Fibroblast of lung (primary cell): Measurements from ENCODE around the gene PTOV1. TPM values are rescaled to one million over a fixed set of nuclear protein-coding genes. Genes with fewer than 3 reads are reported as not detected.

ENCODE experiments used
- DNase-seq, 2 donors: peaks; one replicate each; pipeline versions ENCODE4 v3.0.0 to v3.0.0-alpha.2; 2010; ENCODE audit warnings: low read depth in 2 of 2
- H2AFZ ChIP-seq: 2 replicates; pipeline ENCODE4 v1.5.1; 2012; ENCODE audit warnings: low read length, control low read depth, inconsistent platforms
- H3K27ac ChIP-seq: 2 replicates; pipeline ENCODE4 v1.5.1; 2011; ENCODE audit warnings: low read length, control low read depth; ENCODE audit not compliant: insufficient read depth
- H3K27me3 ChIP-seq: 2 replicates; pipeline ENCODE4 v1.5.1; 2011; ENCODE audit warnings: mild to moderate bottlenecking, low read length; ENCODE audit not compliant: control insufficient read depth, insufficient read depth
- H3K36me3 ChIP-seq: 2 replicates; pipeline ENCODE4 v1.5.1; 2011; ENCODE audit warnings: low read length; ENCODE audit not compliant: control insufficient read depth, insufficient read depth
- H3K4me1 ChIP-seq: 2 replicates; pipeline ENCODE4 v1.5.1; 2011; ENCODE audit warnings: low read length; ENCODE audit not compliant: control insufficient read depth, insufficient read depth; ENCODE audit errors: extremely low read depth
- H3K4me2 ChIP-seq: 2 replicates; pipeline ENCODE4 v1.5.1; 2011; ENCODE audit warnings: low read length, control low read depth; ENCODE audit not compliant: insufficient read depth; ENCODE audit errors: extremely low read depth
- H3K4me3 ChIP-seq, 4 experiments: fragments of 200-600 bp in 1 of 4; sonication (generic) in 1 of 4; replicated peaks in 1 of 4; 2 replicates each; pipeline ENCODE4 v1.5.1; 2011 to 2016; ENCODE audit warnings: low read length in 4 of 4, low read depth in 3 of 4, mild to moderate bottlenecking in 3 of 4, control low read depth in 2 of 4, inconsistent platforms in 1 of 4, mixed read lengths in 1 of 4; ENCODE audit not compliant: insufficient read depth in 1 of 4; ENCODE audit errors: control extremely low read depth in 1 of 4
- H3K79me2 ChIP-seq: 2 replicates; pipeline ENCODE4 v1.5.1; 2012; ENCODE audit warnings: mild to moderate bottlenecking, low read length, inconsistent platforms; ENCODE audit not compliant: control insufficient read depth, insufficient read depth
- H3K9ac ChIP-seq: 2 replicates; pipeline ENCODE4 v1.5.1; 2011; ENCODE audit warnings: mild to moderate bottlenecking, low read length, control low read depth; ENCODE audit not compliant: insufficient read depth
- H3K9me3 ChIP-seq: 2 replicates; pipeline ENCODE4 v1.5.1; 2012; ENCODE audit warnings: low read depth, low read length; ENCODE audit not compliant: control insufficient read depth, insufficient read depth
- H4K20me1 ChIP-seq: 2 replicates; pipeline ENCODE4 v1.5.1; 2011; ENCODE audit warnings: low read length; ENCODE audit not compliant: control insufficient read depth, insufficient read depth; ENCODE audit errors: extremely low read depth
- EZH2 ChIP-seq: IDR thresholded peaks from 2 replicates; pipeline ENCODE4 v1.5.1; 2012; ENCODE audit warnings: low read length, control low read depth, mild to moderate bottlenecking; ENCODE audit errors: missing control alignments
- polyA plus RNA-seq, 2 donors: library from polyadenylated mRNA; depleted of rRNA in 1 of 2; stranded (reverse) in 1 of 2; unstranded in 1 of 2; fragments of >200 nt; gene quantifications; 2 replicates each; pipeline ENCODE4 v1.2.1, GENCODE V29; 2011 to 2012; ENCODE audit warnings: missing spikeins in 1 of 2
- total RNA-seq: library from RNA; depleted of rRNA; stranded (reverse); fragments of >200 nt; gene quantifications from 2 replicates; pipeline ENCODE4 v1.2.1, GENCODE V29; 2014
- TF ChIP-seq, protein P1 (sequence below), 2 donors: IDR thresholded peaks in 1 of 2; conservative IDR thresholded peaks in 1 of 2; 1 replicate in 1 of 2; 2 replicates in 1 of 2; pipeline ENCODE4 v1.5.1; 2011 to 2012; ENCODE audit warnings: low read length in 2 of 2, control low read depth in 1 of 2, inconsistent platforms in 1 of 2, low read depth in 1 of 2, mild to moderate bottlenecking in 1 of 2

Gene PTOV1
- total and polyA plus RNA-seq, 2 donors (not counting 1 experiment from before 2014, with no cell fraction given), result 41.1 to 56.0 TPM

DNA sequence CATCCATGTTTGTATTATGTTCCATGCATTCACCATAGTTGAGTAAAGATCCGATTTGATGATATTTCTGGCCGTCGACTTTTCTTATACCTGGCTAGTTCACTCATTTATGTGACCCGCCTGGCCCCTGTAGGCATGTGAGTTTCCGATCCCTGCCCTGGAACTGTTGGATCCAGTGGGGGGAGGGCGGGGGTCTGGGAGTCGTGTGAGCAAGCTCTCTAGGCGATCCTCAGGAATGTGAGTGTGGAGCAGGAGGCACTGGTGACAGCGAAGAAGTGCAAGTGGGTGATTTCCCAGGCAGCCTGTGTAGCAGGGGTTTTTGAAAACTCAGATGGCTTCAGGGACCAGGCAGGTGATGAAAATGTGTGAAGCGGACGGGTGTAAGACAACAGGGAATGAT, 10.6 kb upstream of the PTOV1 start:
- no peaks in the 10 kb centered on the region for H3K79me2 ChIP-seq
- peaks cover 9% of the 10 kb centered on the region for H3K36me3 ChIP-seq
- H3K4me2 ChIP-seq, result no peak overlapping the region
- H3K9me3 ChIP-seq, result no peaks in the 10 kb centered on the region
- H3K27me3 ChIP-seq, result no peaks in the 10 kb centered on the region
- no peak overlapping the region for H3K9ac ChIP-seq
- H4K20me1 ChIP-seq, result no peaks in the 10 kb centered on the region
- no peak overlapping the region for H2AFZ ChIP-seq
- no peak for DNase-seq
- no peaks in the 10 kb centered on the region for H3K4me1 ChIP-seq
- no peak for TF ChIP-seq EZH2
- TF ChIP-seq, protein P1, sequence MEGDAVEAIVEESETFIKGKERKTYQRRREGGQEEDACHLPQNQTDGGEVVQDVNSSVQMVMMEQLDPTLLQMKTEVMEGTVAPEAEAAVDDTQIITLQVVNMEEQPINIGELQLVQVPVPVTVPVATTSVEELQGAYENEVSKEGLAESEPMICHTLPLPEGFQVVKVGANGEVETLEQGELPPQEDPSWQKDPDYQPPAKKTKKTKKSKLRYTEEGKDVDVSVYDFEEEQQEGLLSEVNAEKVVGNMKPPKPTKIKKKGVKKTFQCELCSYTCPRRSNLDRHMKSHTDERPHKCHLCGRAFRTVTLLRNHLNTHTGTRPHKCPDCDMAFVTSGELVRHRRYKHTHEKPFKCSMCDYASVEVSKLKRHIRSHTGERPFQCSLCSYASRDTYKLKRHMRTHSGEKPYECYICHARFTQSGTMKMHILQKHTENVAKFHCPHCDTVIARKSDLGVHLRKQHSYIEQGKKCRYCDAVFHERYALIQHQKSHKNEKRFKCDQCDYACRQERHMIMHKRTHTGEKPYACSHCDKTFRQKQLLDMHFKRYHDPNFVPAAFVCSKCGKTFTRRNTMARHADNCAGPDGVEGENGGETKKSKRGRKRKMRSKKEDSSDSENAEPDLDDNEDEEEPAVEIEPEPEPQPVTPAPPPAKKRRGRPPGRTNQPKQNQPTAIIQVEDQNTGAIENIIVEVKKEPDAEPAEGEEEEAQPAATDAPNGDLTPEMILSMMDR (conservative IDR thresholded peaks at IDR 0.05 in 1 of 2, IDR thresholded peaks at IDR 0.05 in 1 of 2; ENCODE audit: low read depth in 1 of 2, low read length in 2 of 2), result no peak
- H3K4me3 ChIP-seq, result no peak overlapping the region
- H3K27ac ChIP-seq, result no peak overlapping the region

DNA sequence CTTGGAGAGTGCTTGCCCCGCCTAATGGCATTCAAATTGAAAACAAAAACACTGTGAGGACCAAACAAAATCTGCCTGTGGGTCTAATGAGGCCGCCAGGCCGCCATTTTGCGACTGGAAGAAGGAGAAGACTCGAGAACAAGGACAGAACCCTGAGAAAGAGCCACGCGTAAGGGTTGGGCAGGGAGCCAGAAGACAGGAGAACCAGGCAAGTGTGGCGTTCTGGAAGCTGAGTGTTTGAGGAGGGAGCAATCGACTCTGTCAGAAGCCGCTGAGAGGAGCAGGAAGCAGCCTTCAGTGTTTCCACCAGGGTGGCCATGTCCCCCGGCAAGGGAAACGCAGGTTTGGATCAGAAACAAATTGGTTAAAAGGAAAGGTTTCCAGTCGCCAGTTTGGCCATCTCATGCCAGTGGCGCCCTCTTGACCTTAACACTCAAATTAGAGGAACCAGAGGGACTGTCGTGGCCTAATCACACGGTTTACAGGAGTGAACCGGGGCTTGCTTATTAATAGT, 10.2 kb upstream of the PTOV1 start:
- H3K27me3 ChIP-seq, result no peaks in the 10 kb centered on the region
- H4K20me1 ChIP-seq, result no peaks in the 10 kb centered on the region
- H2AFZ ChIP-seq, result no peak overlapping the region
- H3K79me2 ChIP-seq, result no peaks in the 10 kb centered on the region
- H3K4me1 ChIP-seq, result no peaks in the 10 kb centered on the region
- H3K4me2 ChIP-seq, result no peak overlapping the region
- H3K36me3 ChIP-seq, result peaks cover 9% of the 10 kb centered on the region
- H3K9me3 ChIP-seq, result no peaks in the 10 kb centered on the region
- no peak overlapping the region for H3K4me3 ChIP-seq
- H3K27ac ChIP-seq, result no peak overlapping the region
- DNase-seq, result no peak
- TF ChIP-seq, protein P1 (conservative IDR thresholded peaks at IDR 0.05 in 1 of 2, IDR thresholded peaks at IDR 0.05 in 1 of 2; ENCODE audit: low read depth in 1 of 2, low read length in 2 of 2), result no peak
- no peak for TF ChIP-seq EZH2
- no peak overlapping the region for H3K9ac ChIP-seq

DNA sequence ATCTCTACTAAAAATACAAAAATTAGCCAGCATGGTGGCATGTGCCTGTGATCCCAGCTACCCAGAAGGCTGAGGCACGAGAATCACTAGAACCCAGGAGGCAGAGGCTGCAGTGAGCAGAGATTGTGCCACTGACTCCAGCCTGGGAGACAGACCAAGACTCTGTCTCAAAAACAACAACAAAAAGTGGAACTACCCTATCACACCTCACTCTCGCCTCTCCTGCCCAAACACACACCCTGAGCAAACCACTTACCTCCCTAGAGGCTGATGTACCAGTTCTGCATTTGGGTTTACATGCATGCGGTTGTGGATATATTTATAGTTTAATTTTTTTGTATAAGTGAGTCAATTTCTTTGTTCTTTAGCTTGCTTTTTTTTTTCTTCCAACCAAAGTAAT, 7.7 kb upstream of the PTOV1 start:
- no peak overlapping the region for H3K9ac ChIP-seq
- peaks cover 2% of the 10 kb centered on the region for H3K36me3 ChIP-seq
- H4K20me1 ChIP-seq, result no peaks in the 10 kb centered on the region
- no peak overlapping the region for H3K4me2 ChIP-seq
- no peak overlapping the region for H2AFZ ChIP-seq
- no peaks in the 10 kb centered on the region for H3K27me3 ChIP-seq
- no peaks in the 10 kb centered on the region for H3K4me1 ChIP-seq
- no peaks in the 10 kb centered on the region for H3K9me3 ChIP-seq
- DNase-seq, result no peak
- no peak overlapping the region for H3K27ac ChIP-seq
- no peaks in the 10 kb centered on the region for H3K79me2 ChIP-seq
- TF ChIP-seq, protein P1 (conservative IDR thresholded peaks at IDR 0.05 in 1 of 2, IDR thresholded peaks at IDR 0.05 in 1 of 2; ENCODE audit: low read depth in 1 of 2, low read length in 2 of 2), result no peak
- TF ChIP-seq EZH2, result no peak
- no peak overlapping the region for H3K4me3 ChIP-seq
